Esophagus squamous epithelium (tissue), 5 donors: Measurements from ENCODE around the gene DOCK1. TPM values are rescaled to one million over a fixed set of nuclear protein-coding genes. Genes with fewer than 3 reads are reported as not detected.

Experiments used
- DNase-seq: peaks from one replicate; lab custom pipeline; 2025; lab: John Stamatoyannopoulos, UW
- H3K27ac ChIP-seq, 4 donors: fragments of 200-600 bp; sonication (generic); one replicate each; pipeline ENCODE4 v1.5.1; 2016 to 2019; ENCODE audit warnings: mild to moderate bottlenecking in 1 of 4
- H3K27me3 ChIP-seq, 4 donors: fragments of 200-600 bp; sonication (generic); 1 replicate in 3 of 4; 2 replicates in 1 of 4; pipeline versions ENCODE4 v1.5.1 to v1.6.0; 2017 to 2021; ENCODE audit warnings: antibody characterized with exemption in 1 of 4
- H3K36me3 ChIP-seq, 3 donors: fragments of 200-600 bp; sonication (generic); one replicate each; pipeline ENCODE4 v1.5.1; 2016 to 2019
- H3K4me1 ChIP-seq, 3 donors: fragments of 200-600 bp; sonication (generic); one replicate each; pipeline ENCODE4 v1.5.1; 2017 to 2019
- H3K4me3 ChIP-seq, 4 donors: fragments of 200-600 bp; sonication (generic); 1 replicate in 3 of 4; 2 replicates in 1 of 4; pipeline ENCODE4 v1.5.1; 2016 to 2019; ENCODE audit warnings: mild to moderate bottlenecking in 2 of 4, moderate library complexity in 1 of 4
- H3K9me3 ChIP-seq, 3 donors: fragments of 200-600 bp; sonication (generic); one replicate each; pipeline ENCODE4 v1.5.1; 2016 to 2019
- CTCF ChIP-seq, 6 experiments: fragments of 450-650 bp in 4 of 6; fragments of 200-600 bp in 2 of 6; sonication (generic) in 2 of 6; IDR thresholded peaks; one replicate each; pipeline ENCODE4 v1.5.1; 2016 to 2019; ENCODE audit warnings: antibody characterized with exemption in 6 of 6, mild to moderate bottlenecking in 4 of 6, moderate library complexity in 4 of 6
- POLR2A ChIP-seq, 4 donors: fragments of 450-650 bp; IDR thresholded peaks; one replicate each; pipeline ENCODE4 v1.6.1; 2017; ENCODE audit warnings: antibody characterized with exemption in 4 of 4, mild to moderate bottlenecking in 4 of 4, moderate library complexity in 3 of 4
- WGBS, 2 donors: methylation state at CpG; one replicate each; pipeline ENCODE4 v1.1.5; 2018; 5-methylcytosine and 5-hydroxymethylcytosine counted together
- intact Hi-C: fragments of 100-400 bp; cut with DNase I; formaldehyde crosslinking; loops from one replicate; pipeline ENCODE4 v1.15.0; 2022
- total RNA-seq, 4 donors: library from RNA; depleted of rRNA; stranded (reverse); fragments of >200 nt; gene quantifications; one replicate each; pipeline ENCODE4 v1.1.0, GENCODE V29; 2016
- donor health status: DM: yes; HTN: yes; CAD: no.

The DOCK1 gene
- total RNA-seq, 4 donors from 2014 or later: 31.8 to 83.4 (median 49.8) TPM

GRCh38 chr10:127442220-127442525 lies 536.9 kb downstream of the DOCK1 start:
- 73 to 80% methylated on average over 3 to 4 of the region's 5 CpGs for WGBS, 2 donors
- intact Hi-C loops: no loop called here
- Histone ChIP-seq H3K4me1 (no peaks in the 10 kb centered on the region), H3K4me3 (no peak overlapping the region), H3K27me3 (no peaks in the 10 kb centered on the region), H3K36me3 (peaks cover 4 to 95% (median 10%) of the 10 kb centered on the region in 3 donors), H3K9me3 (no peaks in the 10 kb centered on the region), H3K27ac (no peak overlapping the region)
- no peak for TF ChIP-seq POLR2A (IDR thresholded peaks at IDR 0.05)
- no peak for TF ChIP-seq CTCF (IDR thresholded peaks at IDR 0.05)
- DNase-seq: no peak

- WGBS, 2 donors: 86 to 89% methylated on average over 9 to 12 of the region's 13 CpGs
- Histone ChIP-seq H3K27ac (no peak overlapping the region), H3K9me3 (no peaks in the 10 kb centered on the region), H3K4me3 (no peak overlapping the region), H3K4me1 (no peaks in the 10 kb centered on the region), H3K27me3 (no peaks in the 10 kb centered on the region), H3K36me3 (peaks cover 10 to 96% (median 10%) of the 10 kb centered on the region in 3 donors)
- TF ChIP-seq POLR2A (IDR thresholded peaks at IDR 0.05) (no peak), CTCF (IDR thresholded peaks at IDR 0.05) (no peak)
- intact Hi-C loops: no loop called here
- DNase-seq: no peak
Measured at GRCh38 chr10:127444155-127444554, 538.9 kb downstream of the DOCK1 start.

GRCh38 chr10:127447197-127447596 lies 542.0 kb downstream of the DOCK1 start:
- intact Hi-C loops: no loop called here
- WGBS, 2 donors: 70 to 85% methylated on average over 4 to 6 of the region's 17 CpGs
- TF ChIP-seq POLR2A (IDR thresholded peaks at IDR 0.05) (no peak), CTCF (IDR thresholded peaks at IDR 0.05) (no peak)
- no peak overlapping the region for H3K4me3 ChIP-seq
- no peak for DNase-seq
- H3K4me1 ChIP-seq: no peaks in the 10 kb centered on the region
- H3K36me3 ChIP-seq: peaks cover 6 to 96% (median 8%) of the 10 kb centered on the region in 3 donors
- H3K9me3 ChIP-seq: no peaks in the 10 kb centered on the region
- no peaks in the 10 kb centered on the region for H3K27me3 ChIP-seq
- H3K27ac ChIP-seq: no peak overlapping the region

GRCh38 chr10:127449490-127449889 lies 544.3 kb downstream of the DOCK1 start:
- Histone ChIP-seq H3K27ac (no peak overlapping the region), H3K9me3 (no peaks in the 10 kb centered on the region), H3K36me3 (peaks cover 3 to 96% (median 6%) of the 10 kb centered on the region in 3 donors), H3K4me1 (no peaks in the 10 kb centered on the region), H3K27me3 (no peaks in the 10 kb centered on the region), H3K4me3 (no peak overlapping the region)
- intact Hi-C loops: no loop called here
- no peak for DNase-seq
- WGBS, 2 donors: 48 to 73% methylated on average over 3 of the region's 3 CpGs
- TF ChIP-seq POLR2A (IDR thresholded peaks at IDR 0.05) (no peak), CTCF (IDR thresholded peaks at IDR 0.05) (no peak)

- no peak for TF ChIP-seq CTCF (IDR thresholded peaks at IDR 0.05)
- TF ChIP-seq POLR2A (IDR thresholded peaks at IDR 0.05): no peak
- no peak for DNase-seq
- 81 to 89% methylated on average over 4 of the region's 4 CpGs for WGBS, 2 donors
- Histone ChIP-seq H3K27ac (no peak overlapping the region), H3K9me3 (no peaks in the 10 kb centered on the region), H3K36me3 (peaks cover 0 to 85% (median 6%) of the 10 kb centered on the region in 3 donors), H3K27me3 (no peaks in the 10 kb centered on the region), H3K4me1 (no peaks in the 10 kb centered on the region), H3K4me3 (no peak overlapping the region)
- intact Hi-C loops: no loop called here
Measured at GRCh38 chr10:127450644-127451043, 545.4 kb downstream of the DOCK1 start.
